GM21786 (cell line): ENCODE measurements around the gene MAML3.

Source experiments
- ATAC-seq: cut with Tn5 transposase; IDR thresholded peaks from one replicate; pipeline ENCODE4 v1.9.1; 2021; ENCODE audit not compliant: unreplicated experiment

The MAML3 gene

GRCh38 chr4:139797287-139797686, 356.7 kb downstream of the MAML3 start:
- no peak for ATAC-seq

- ATAC-seq, result no peak
Measured at GRCh38 chr4:139795527-139796314, 358.3 kb downstream of the MAML3 start.

- no peak for ATAC-seq
Measured at GRCh38 chr4:139794158-139794954, 359.6 kb downstream of the MAML3 start.

- ATAC-seq, result no peak
Measured at GRCh38 chr4:139791681-139792080, 362.3 kb downstream of the MAML3 start.

DNA sequence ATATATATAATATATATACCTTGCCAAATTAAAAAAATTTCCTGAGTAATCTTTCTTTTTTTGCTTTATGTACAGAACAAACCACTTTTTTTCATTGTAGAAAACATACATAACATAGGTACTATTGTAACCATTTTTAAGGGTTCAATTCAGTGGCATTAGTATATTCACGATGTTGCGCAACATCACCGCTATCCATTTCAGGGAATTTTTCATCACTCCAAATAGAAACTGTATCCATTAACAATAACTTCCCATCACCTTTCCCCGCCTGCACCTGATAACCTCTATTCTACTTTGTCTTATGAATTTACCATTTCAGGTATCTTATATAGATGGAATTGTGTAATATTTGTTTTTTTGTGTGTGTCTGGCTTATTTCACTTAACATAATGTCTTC, 363.7 kb downstream of the MAML3 start:
- no peak for ATAC-seq

- ATAC-seq, result no peak
Measured at GRCh38 chr4:139789096-139789654, 364.8 kb downstream of the MAML3 start.

GRCh38 chr4:139786494-139787354, 367.3 kb downstream of the MAML3 start:
- ATAC-seq, result no peak

DNA sequence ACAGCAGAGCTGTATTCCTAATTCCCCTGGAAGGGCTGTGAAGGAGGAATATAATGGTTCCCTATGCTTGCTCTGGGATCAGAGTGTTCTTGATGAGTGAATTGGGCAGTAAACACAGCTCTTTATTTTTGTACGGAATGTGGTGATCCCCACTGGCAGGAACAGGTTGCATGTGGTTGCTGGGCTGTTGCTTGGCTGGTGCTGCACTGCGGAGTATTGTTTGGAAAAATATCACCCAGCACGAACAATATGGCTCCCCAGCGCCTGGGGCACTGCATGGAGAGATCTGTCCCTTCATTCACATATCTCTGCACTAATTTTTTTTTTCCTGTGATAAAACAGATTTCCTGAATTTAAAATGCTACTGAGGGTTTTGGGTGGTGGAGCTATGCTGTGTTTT, 368.6 kb downstream of the MAML3 start:
- ATAC-seq, result no peak

GRCh38 chr4:139783741-139784484, 370.1 kb downstream of the MAML3 start:
- ATAC-seq, result no peak

DNA sequence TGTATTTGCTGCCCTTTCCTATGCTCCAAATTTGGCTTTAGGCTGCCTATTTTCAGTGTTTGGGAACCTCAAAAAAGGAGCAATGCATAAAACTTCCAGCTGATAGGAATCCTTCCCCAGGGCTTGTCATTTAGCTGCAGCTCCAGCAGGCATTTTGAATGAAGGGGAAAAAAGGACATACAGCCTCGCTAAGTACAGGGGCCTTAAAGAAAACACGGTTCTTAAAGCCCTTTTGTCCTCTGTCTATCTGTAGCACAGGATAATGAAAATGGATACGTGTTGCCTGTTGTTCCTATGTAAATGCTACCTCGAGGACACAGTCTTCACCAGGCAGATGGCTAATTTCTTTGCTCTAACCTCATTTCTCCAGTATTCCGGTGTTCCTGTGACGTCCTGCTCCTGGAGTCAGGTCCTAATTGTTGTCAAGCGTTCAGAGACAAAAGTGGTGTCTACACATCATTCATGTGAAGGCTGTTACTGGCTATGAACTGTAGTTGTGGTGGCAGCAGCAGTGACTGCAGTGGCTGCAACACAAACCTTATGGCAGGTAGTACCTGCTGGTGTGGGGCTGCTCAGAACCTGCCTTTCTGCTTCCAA, 371.0 kb downstream of the MAML3 start:
- ATAC-seq, result no peak

- no peak for ATAC-seq
Measured at GRCh38 chr4:139781066-139781465, 372.9 kb downstream of the MAML3 start.

- no peak for ATAC-seq
Measured at GRCh38 chr4:139779691-139780090, 374.3 kb downstream of the MAML3 start.

DNA sequence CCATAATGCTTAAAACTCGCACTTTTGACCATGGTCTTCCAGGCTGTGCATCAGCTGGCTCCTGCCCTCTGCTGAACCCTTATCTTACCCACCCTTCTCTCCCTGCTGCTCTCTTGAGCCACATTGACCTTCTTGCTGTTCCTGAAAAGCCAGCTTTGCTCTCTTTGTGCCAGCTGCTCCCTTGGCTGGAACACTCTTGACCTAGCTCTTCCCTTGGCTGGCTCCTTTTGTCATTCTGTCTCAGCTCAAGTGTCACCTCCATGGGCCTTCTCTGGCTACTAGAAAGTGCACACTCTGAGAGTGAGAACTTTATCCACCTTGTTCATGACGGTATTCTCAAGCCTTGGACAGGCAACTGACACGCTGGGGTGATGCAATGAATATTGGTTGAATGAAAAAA, 376.2 kb downstream of the MAML3 start:
- no peak for ATAC-seq

DNA sequence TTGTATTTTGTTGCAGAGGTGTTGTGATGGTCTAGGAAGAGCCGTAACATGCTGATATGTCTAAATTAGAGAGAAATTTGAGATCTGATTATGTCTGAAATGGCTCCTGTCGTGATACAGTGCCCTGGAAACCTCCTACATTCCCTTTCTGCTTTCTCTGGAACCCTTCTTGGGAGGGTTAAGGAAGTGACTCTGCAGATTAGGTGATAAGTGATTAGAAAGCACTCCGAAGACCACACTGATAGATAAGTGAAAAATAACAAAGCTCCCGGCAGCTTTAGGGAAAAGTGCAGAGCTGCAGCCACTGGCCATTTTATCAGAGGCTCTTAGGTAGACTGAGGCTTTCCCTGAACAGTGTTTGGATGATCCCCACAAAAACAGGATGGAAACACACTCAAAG, 377.7 kb downstream of the MAML3 start:
- ATAC-seq, result no peak

DNA sequence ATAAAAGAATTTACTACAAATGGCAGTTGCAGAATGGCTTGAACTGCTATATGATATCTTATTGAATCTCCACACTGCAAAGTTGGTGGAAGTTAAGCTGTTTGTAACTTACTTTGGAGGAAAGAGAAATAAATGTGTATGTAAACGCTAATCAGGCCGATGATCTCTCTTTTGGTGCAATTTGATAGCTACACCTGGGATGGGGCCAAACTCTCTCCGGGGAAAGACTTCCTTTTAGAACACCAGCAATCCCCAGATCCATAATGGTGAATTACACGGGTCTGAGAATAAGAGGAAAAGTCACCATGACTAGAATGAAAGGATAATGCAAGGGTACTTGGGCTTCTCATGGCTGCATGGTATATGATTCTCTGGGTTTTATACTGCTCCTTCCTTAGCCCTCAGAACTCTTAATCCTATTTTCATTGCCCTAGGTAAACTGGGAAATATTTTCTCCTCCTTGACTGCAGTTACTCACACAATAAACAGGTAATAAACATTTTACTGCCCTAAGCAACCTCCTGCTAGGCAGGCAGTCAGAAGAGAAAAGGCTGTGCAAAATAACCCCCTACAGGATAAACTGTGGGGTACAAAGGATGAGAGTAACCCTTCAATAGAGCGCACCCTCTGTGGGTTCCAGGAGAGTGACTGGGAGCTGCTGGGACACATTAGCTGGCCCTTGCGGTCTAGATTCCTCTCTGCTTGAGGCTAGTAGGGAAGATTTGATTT, 379.1 kb downstream of the MAML3 start:
- no peak for ATAC-seq

- no peak for ATAC-seq
Measured at GRCh38 chr4:139773560-139774318, 380.2 kb downstream of the MAML3 start.

GRCh38 chr4:139770361-139770760, 383.6 kb downstream of the MAML3 start:
- ATAC-seq, result no peak

GRCh38 chr4:139769364-139769763, 384.6 kb downstream of the MAML3 start:
- no peak for ATAC-seq

DNA sequence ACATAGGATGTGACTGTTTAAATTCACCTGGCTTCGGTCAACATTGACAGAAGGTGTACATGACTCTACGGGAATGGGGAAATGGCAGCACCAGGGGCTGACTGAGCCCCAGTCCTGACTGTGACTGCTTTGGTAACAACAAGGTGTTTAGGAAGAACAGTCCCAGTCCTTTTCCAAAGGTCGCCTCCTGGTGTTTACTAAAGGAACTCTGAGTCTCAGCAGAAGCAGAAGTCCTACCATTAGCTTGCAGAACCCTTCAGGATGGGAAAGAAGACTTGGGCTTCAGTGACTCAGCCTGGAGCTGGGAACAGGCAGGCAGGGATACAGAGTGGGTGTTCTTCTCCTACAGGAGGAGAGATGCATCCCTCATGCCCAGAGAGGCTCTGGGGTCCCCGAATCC, 385.1 kb downstream of the MAML3 start:
- ATAC-seq, result no peak
